DOHH2 (cell line): ENCODE measurements around the gene HBEGF.

ENCODE experiments used
- H3F3A ChIP-seq: fragments of 200-600 bp; sonication (generic), shearing (Covaris generic); 2 replicates; pipeline ENCODE4 v1.6.0; 2016; ENCODE audit warnings: antibody characterized with exemption, mild to moderate bottlenecking; ENCODE audit not compliant: control insufficient read depth, insufficient read depth
- H3K27ac ChIP-seq: fragments of 200-600 bp; sonication (generic); 2 replicates; pipeline ENCODE4 v1.5.1; 2014; ENCODE audit warnings: low read depth, mild to moderate bottlenecking, low read length, moderate library complexity
- H3K27me3 ChIP-seq: fragments of 200-600 bp; sonication (generic); 2 replicates; pipeline ENCODE4 v1.6.1; 2014; ENCODE audit warnings: mild to moderate bottlenecking, low read length, mixed read lengths; ENCODE audit not compliant: control insufficient read depth
- H3K36me3 ChIP-seq: fragments of 200-600 bp; sonication (generic); 2 replicates; pipeline ENCODE4 v1.6.1; 2014; ENCODE audit warnings: mild to moderate bottlenecking, low read length, moderate library complexity, mixed read lengths; ENCODE audit not compliant: control insufficient read depth
- H3K4me1 ChIP-seq: fragments of 200-600 bp; sonication (generic); 2 replicates; pipeline ENCODE4 v1.6.1; 2014; ENCODE audit warnings: mild to moderate bottlenecking, low read length, mixed read lengths; ENCODE audit not compliant: control insufficient read depth
- H3K4me2 ChIP-seq: fragments of 200-600 bp; sonication (generic); 2 replicates; pipeline ENCODE4 v1.6.0; 2014; ENCODE audit warnings: mild to moderate bottlenecking, low read length, moderate library complexity
- H3K4me3 ChIP-seq: fragments of 200-600 bp; sonication (generic); 2 replicates; pipeline ENCODE4 v1.5.1; 2014; ENCODE audit warnings: mild to moderate bottlenecking, low read length, mixed read lengths
- H3K79me2 ChIP-seq: fragments of 200-600 bp; sonication (generic); 2 replicates; pipeline ENCODE4 v1.6.1; 2014; ENCODE audit warnings: mild to moderate bottlenecking, low read length, mixed read lengths; ENCODE audit not compliant: control insufficient read depth
- H3K9me2 ChIP-seq: fragments of 200-600 bp; sonication (generic); replicated peaks from 2 replicates; pipeline ENCODE4 v1.6.1; 2014; ENCODE audit warnings: mild to moderate bottlenecking, low read length, mixed read lengths; ENCODE audit not compliant: control insufficient read depth
- H3K9me3 ChIP-seq: fragments of 200-600 bp; sonication (generic); 2 replicates; pipeline ENCODE4 v1.6.1; 2014; ENCODE audit warnings: antibody characterized with exemption, low read length, mixed read lengths; ENCODE audit not compliant: control insufficient read depth, insufficient read depth
- H4K20me1 ChIP-seq: fragments of 200-600 bp; sonication (generic); 2 replicates; pipeline ENCODE4 v1.6.0; 2014; ENCODE audit warnings: low read depth, mild to moderate bottlenecking, antibody characterized with exemption, low read length, moderate library complexity; ENCODE audit not compliant: control insufficient read depth, insufficient read depth
- CTCF ChIP-seq: fragments of 200-600 bp; sonication (generic); IDR thresholded peaks from one replicate; pipeline ENCODE4 v1.5.1; 2014; ENCODE audit warnings: antibody characterized with exemption, mild to moderate bottlenecking, low read depth, low read length; ENCODE audit not compliant: poor library complexity, severe bottlenecking
- EZH2phosphoT487 ChIP-seq: fragments of 200-600 bp; sonication (generic); IDR thresholded peaks from 2 replicates; pipeline ENCODE4 v1.6.1; 2017; ENCODE audit warnings: borderline replicate concordance, mild to moderate bottlenecking, antibody characterized with exemption, low read length, moderate library complexity, mixed read lengths

Gene HBEGF

GRCh38 chr5:140286424-140286823 lies 60.0 kb downstream of the HBEGF start:
- TF ChIP-seq CTCF (no peak), EZH2phosphoT487 (no peak)
- H4K20me1 ChIP-seq = no peaks in the 10 kb centered on the region
- no peaks in the 10 kb centered on the region for H3K9me2 ChIP-seq
- H3K4me1 ChIP-seq = peaks cover 41% of the 10 kb centered on the region
- H3K27me3 ChIP-seq = no peaks in the 10 kb centered on the region
- no peaks in the 10 kb centered on the region for H3K9me3 ChIP-seq
- no peak overlapping the region for H3K4me2 ChIP-seq
- H3K79me2 ChIP-seq = peaks cover 68% of the 10 kb centered on the region
- H3F3A ChIP-seq = peaks cover 8% of the 10 kb centered on the region
- H3K27ac ChIP-seq = no peak overlapping the region
- no peak overlapping the region for H3K4me3 ChIP-seq
- H3K36me3 ChIP-seq = no peaks in the 10 kb centered on the region

DNA sequence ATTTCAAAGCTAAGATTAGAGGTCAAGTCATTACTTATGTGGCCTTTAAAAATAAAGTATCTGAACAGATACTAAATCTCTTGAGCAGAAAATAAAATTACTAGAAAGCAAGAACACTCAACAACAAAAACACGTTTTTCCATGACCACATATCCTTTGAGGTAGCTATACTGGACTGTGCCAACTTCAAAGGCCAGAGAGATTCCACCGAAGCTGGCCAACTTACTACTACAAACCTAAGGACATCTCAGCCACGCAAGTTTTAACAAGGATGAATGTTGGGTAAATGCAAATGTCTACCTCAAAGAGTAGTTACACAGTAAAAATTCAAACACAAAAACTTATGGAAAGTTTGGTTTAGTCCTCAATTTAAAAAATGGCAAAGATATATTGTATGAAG lies 62.4 kb downstream of the HBEGF start:
- peak overlapping the region; percentile 79 for H3K27ac ChIP-seq
- no peak for TF ChIP-seq EZH2phosphoT487
- no peak for TF ChIP-seq CTCF

More for the DNA sequence above, 62.4 kb downstream of the HBEGF start:
- Histone ChIP-seq H3K27me3 (no peaks in the 10 kb centered on the region), H3K4me2 (peak overlapping the region; percentile 82), H3K4me1 (peaks cover 41% of the 10 kb centered on the region), H3K9me2 (no peaks in the 10 kb centered on the region), H3K79me2 (peaks cover 46% of the 10 kb centered on the region), H3F3A (peaks cover 10% of the 10 kb centered on the region), H4K20me1 (no peaks in the 10 kb centered on the region), H3K9me3 (no peaks in the 10 kb centered on the region), H3K36me3 (no peaks in the 10 kb centered on the region), H3K4me3 (peak overlapping the region; percentile 68)
